Natural killer cell (primary cell): ENCODE measurements around the gene POM121L2. TPM values are rescaled to one million over a fixed set of nuclear protein-coding genes. Genes with fewer than 3 reads are reported as not detected.
A peak's percentile ranks its signal among the peaks of the same experiment; 100 is the strongest.

Experiments
- ATAC-seq, 3 donors: fragments of 150-1000 bp in 2 of 3; fragments of 200-7000 bp in 1 of 3; cut with Tn5 transposase; 1 replicate in 1 of 3; 2 replicates in 2 of 3; pipeline ENCODE4 v1.10.0; 2021; ENCODE audit warnings: mild to moderate bottlenecking in 2 of 3, moderate library complexity in 2 of 3
- DNase-seq, 2 donors: peaks; one replicate each; pipeline versions ENCODE4 v3.0.0 to v3.0.0-alpha.2; 2013 to 2021; ENCODE audit warnings: mixed read lengths in 1 of 2
- H3K27ac ChIP-seq: one replicate; pipeline ENCODE4 v1.5.1; 2013; ENCODE audit warnings: mild to moderate bottlenecking, low read length
- H3K27me3 ChIP-seq: one replicate; pipeline ENCODE4 v1.6.1; 2013; ENCODE audit warnings: low read length; ENCODE audit not compliant: control insufficient read depth, insufficient read depth
- H3K36me3 ChIP-seq: one replicate; pipeline ENCODE4 v1.6.1; 2013; ENCODE audit warnings: low read length; ENCODE audit not compliant: control insufficient read depth, insufficient read depth
- H3K4me1 ChIP-seq: one replicate; pipeline ENCODE4 v1.6.1; 2013; ENCODE audit warnings: low read length; ENCODE audit not compliant: control insufficient read depth, insufficient read depth
- H3K4me3 ChIP-seq: one replicate; pipeline ENCODE4 v1.5.1; 2013; ENCODE audit warnings: low read length
- H3K9me3 ChIP-seq: one replicate; pipeline ENCODE4 v1.6.1; 2013; ENCODE audit warnings: low read length; ENCODE audit not compliant: control insufficient read depth, insufficient read depth
- H3K27ac Mint-ChIP-seq, 2 donors: one replicate each; pipeline ENCODE4 v1.8.0; 2022; ENCODE audit warnings: mild to moderate bottlenecking in 2 of 2, mixed read lengths in 2 of 2, moderate library complexity in 1 of 2
- H3K27me3 Mint-ChIP-seq, 2 donors: one replicate each; pipeline ENCODE4 v1.8.0; 2022; ENCODE audit warnings: low read depth in 2 of 2, mixed read lengths in 2 of 2
- H3K36me3 Mint-ChIP-seq: one replicate; pipeline ENCODE4 v1.8.0; 2022; ENCODE audit warnings: mixed read lengths
- H3K4me1 Mint-ChIP-seq, 2 donors: one replicate each; pipeline ENCODE4 v1.8.0; 2022; ENCODE audit warnings: mixed read lengths in 2 of 2
- H3K4me3 Mint-ChIP-seq: one replicate; pipeline ENCODE4 v1.8.0; 2022; ENCODE audit warnings: mild to moderate bottlenecking, moderate library complexity, mixed read lengths
- H3K9me3 Mint-ChIP-seq, 2 donors: one replicate each; pipeline ENCODE4 v1.8.0; 2022; ENCODE audit warnings: mixed read lengths in 2 of 2
- whole genome bisulfite sequencing: methylation state at CpG from one replicate; pipeline ENCODE4 v1.1.7; 2013; ENCODE audit warnings: missing lambda C conversion rate; ENCODE audit not compliant: insufficient coverage; 5-methylcytosine and 5-hydroxymethylcytosine counted together
- intact Hi-C: fragments of 100-400 bp; cut with micrococcal nuclease; formaldehyde crosslinking; loops from one replicate; pipeline ENCODE4 v1.14.2; 2022
- total RNA-seq, 4 donors: library from RNA; stranded (reverse); fragments of 120-200 nt in 1 of 4; gene quantifications; one replicate each; pipeline versions ENCODE4 v1.2.3 to v1.2.4, GENCODE V29; 2013 to 2022
- TF ChIP-seq, protein P1 (sequence below): fragments of 200-600 bp; IDR thresholded peaks from one replicate; pipeline ENCODE4 v1.8.0; 2022; ENCODE audit warnings: antibody characterized with exemption

The POM121L2 gene
- total RNA-seq, 3 donors from 2014 or later (not counting 1 experiment from before 2014, with no cell fraction given): not detected

DNA sequence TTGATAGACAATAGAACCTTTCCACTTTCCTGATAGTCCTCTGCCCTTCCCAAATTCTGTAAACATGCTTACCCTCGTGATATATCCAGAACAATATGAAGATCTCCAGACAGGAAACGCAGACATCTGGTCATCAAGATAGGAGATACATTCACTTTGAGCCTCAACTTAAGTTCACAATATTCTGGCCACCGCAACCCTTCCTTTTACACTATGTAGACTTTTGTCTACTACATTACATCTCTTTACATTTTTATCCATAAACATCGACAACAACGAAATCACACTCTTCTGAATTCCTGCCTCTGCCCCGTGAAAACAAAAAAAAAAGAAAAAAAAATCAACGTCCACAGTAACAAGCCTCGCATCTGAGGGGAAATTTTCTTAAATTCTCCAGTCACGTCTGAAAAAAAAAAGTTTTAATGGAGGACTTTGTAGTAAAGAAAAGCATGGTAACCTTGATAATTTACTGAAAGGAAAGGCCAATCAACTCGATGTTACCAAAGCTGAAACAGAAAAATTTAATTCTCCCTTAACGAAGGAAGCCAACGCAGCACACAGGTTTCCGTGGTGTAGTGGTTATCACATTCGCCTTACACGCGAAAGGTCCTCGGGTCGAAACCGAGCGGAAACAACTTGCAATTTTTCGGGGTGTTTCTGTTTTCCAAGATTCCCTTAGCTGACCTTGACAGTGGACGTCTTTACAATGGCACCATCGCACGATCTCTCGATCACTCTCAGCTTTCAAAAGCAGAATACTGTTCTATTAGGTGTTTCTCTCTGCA lies 21.8 kb downstream of the POM121L2 start:
- H3K9me3 Mint-ChIP-seq: peaks cover 8 to 12% of the 10 kb centered on the region in 2 donors
- Histone ChIP-seq H3K9me3 (peaks cover 36% of the 10 kb centered on the region), H3K4me1 (no peaks in the 10 kb centered on the region), H3K36me3 (no peaks in the 10 kb centered on the region), H3K27me3 (peaks cover 91% of the 10 kb centered on the region), H3K4me3 (no peak overlapping the region), H3K27ac (no peak overlapping the region)
- H3K27ac Mint-ChIP-seq: peak overlapping the region in 1 of 2 donors; percentile 23
- H3K4me3 Mint-ChIP-seq: no peak overlapping the region
- peaks cover 74 to 89% of the 10 kb centered on the region in 2 donors for H3K27me3 Mint-ChIP-seq
- 10% methylated on average over 25 of the region's 25 CpGs for WGBS
- ATAC-seq (no peak), DNase-seq (peak in 1 of 2 donors; percentile 17)
- TF ChIP-seq, protein P1, sequence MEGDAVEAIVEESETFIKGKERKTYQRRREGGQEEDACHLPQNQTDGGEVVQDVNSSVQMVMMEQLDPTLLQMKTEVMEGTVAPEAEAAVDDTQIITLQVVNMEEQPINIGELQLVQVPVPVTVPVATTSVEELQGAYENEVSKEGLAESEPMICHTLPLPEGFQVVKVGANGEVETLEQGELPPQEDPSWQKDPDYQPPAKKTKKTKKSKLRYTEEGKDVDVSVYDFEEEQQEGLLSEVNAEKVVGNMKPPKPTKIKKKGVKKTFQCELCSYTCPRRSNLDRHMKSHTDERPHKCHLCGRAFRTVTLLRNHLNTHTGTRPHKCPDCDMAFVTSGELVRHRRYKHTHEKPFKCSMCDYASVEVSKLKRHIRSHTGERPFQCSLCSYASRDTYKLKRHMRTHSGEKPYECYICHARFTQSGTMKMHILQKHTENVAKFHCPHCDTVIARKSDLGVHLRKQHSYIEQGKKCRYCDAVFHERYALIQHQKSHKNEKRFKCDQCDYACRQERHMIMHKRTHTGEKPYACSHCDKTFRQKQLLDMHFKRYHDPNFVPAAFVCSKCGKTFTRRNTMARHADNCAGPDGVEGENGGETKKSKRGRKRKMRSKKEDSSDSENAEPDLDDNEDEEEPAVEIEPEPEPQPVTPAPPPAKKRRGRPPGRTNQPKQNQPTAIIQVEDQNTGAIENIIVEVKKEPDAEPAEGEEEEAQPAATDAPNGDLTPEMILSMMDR: no peak
- H3K36me3 Mint-ChIP-seq: peaks cover 57% of the 10 kb centered on the region
- H3K4me1 Mint-ChIP-seq: peaks cover 0 to 6% of the 10 kb centered on the region in 2 donors
- intact Hi-C loops: loop anchor here (10.0 kb wide), 1 partner anchor 385 kb away; no protein-coding TSS in a partner anchor

DNA sequence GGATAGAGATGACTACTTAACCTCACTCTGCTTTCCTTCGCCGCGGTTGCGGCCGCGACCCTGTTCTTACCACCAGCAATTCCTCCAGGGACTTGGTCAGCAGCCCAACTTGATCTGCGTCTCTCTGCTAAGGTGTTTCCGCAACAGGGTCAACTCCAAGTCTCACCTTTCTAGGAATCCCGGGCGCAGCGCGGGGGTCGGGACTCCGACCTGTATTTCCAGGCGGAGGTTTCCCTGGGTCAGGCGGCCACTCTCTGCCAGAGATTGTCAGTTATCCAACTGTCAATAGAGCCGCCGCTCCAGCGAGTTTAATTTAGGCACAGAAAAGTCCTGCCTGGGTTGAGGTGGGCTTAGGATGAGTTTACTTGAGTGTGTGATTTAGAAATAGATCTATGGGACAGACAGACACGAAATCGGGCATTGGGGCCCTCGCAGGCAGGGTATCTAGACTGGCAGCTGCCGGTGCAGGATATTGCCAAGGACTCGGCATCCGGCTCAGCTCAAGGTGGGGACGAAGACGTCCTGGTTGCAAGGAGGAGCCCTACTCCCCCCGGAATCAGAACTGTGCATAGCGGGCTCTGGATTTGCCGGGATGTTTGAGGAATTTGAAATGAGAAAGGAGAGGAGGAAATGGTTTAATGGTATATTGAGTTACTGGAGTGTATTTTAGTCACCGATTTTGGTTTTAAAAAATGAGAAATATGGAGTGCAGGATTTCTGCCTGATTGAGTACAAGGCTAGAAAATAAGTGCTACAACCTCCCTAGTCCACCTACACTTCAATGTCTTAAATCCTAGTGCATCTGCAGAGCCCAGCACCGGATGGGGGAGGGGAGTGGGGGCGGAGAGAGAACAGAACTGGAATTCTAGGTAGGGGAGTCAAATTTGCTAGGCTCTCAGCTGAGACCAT lies 23.7 kb downstream of the POM121L2 start:
- H3K36me3 Mint-ChIP-seq: peaks cover 65% of the 10 kb centered on the region
- H3K4me3 Mint-ChIP-seq: no peak overlapping the region
- peaks cover 0 to 6% of the 10 kb centered on the region in 2 donors for H3K4me1 Mint-ChIP-seq
- Histone ChIP-seq H3K27ac (no peak overlapping the region), H3K36me3 (no peaks in the 10 kb centered on the region), H3K27me3 (peaks cover 94% of the 10 kb centered on the region), H3K4me1 (no peaks in the 10 kb centered on the region), H3K9me3 (peaks cover 37% of the 10 kb centered on the region), H3K4me3 (no peak overlapping the region)
- intact Hi-C loops: no loop called here
- ATAC-seq (no peak), DNase-seq (no peak)
- TF ChIP-seq, protein P1: no peak
- peaks cover 8 to 21% of the 10 kb centered on the region in 2 donors for H3K9me3 Mint-ChIP-seq
- H3K27ac Mint-ChIP-seq: no peak overlapping the region
- peaks cover 74 to 89% of the 10 kb centered on the region in 2 donors for H3K27me3 Mint-ChIP-seq
- WGBS: 6% methylated on average over 33 of the region's 33 CpGs

DNA sequence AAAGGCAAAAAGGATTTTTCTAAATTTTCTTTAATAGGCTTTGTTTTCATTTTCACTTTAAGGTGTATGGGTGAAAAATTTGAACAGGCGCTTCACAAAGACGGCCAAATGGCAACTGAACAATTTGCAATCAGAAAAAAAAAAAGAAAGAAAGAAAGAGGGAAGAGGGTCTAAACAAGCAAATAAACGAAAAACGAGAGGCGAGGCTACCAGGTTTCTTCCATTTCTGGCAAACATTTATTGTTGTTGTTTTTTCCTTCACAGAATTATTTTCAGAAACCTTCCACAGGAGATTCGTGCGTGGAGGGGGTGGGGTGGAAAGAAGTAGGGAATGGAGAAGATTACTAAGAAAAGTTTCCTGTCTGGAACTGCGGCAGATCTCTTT lies 24.3 kb downstream of the POM121L2 start:
- H3K4me1 Mint-ChIP-seq: peaks cover 0 to 6% of the 10 kb centered on the region in 2 donors
- H3K27me3 ChIP-seq: peaks cover 94% of the 10 kb centered on the region
- WGBS: 6% methylated on average over 7 of the region's 8 CpGs
- peaks cover 8 to 22% of the 10 kb centered on the region in 2 donors for H3K9me3 Mint-ChIP-seq
- TF ChIP-seq, protein P1: no peak
- intact Hi-C loops: no loop called here
- ATAC-seq (no peak), DNase-seq (no peak)
- no peak overlapping the region for H3K4me3 Mint-ChIP-seq
- no peak overlapping the region for H3K27ac Mint-ChIP-seq
- H3K36me3 ChIP-seq: no peaks in the 10 kb centered on the region
- H3K27me3 Mint-ChIP-seq: peaks cover 80 to 91% of the 10 kb centered on the region in 2 donors
- no peaks in the 10 kb centered on the region for H3K4me1 ChIP-seq
- no peak overlapping the region for H3K4me3 ChIP-seq
- H3K9me3 ChIP-seq: peaks cover 40% of the 10 kb centered on the region
- peaks cover 71% of the 10 kb centered on the region for H3K36me3 Mint-ChIP-seq
- no peak overlapping the region for H3K27ac ChIP-seq
